ENCODE results near the gene NCK2. TPM values are rescaled to one million over a fixed set of nuclear protein-coding genes. Genes with fewer than 3 reads are reported as not detected.
"Not testable (repeated sequence)": the region's sequence is repeated elsewhere in the genome, so short reads cannot be mapped to it uniquely, and the experiment has no call there.

The NCK2 gene
- total and polyA plus RNA-seq, 2 of the 13 experiments (the other 11 are each of a cell fraction or from before 2014, with no cell fraction given) = 14.8 to 23.5 TPM

DNA sequence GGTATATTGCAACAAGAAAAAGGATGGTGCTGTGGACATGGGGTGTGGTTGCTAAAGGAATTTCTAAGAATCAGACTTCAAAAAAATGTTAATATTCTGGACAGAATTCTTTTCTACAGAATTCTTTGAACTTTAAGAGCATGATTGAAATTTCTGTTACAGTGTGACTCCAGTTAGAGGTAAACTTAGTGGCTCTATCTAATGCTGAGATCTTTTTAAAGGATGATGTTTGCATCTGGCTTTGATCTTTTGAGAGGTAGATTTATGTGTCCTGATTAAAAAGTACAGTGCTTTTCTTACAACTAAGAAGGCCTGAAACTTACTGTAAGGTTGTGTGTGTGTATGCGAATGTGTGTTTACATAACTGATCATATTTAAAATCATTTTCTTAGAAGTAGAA, 25.4 kb downstream of the NCK2 start:
- H2AFZ ChIP-seq (ENCODE audit: low read length) = no peak overlapping the region
- FAIRE-seq (no peak), ATAC-seq (no peak), DNase-seq (ENCODE audit: low spot score) (no peak)
- ChIA-PET CTCF (ENCODE audit: low intra/inter-chr PET ratio, low total read pairs) (no interaction called here), POLR2A (no interaction called here)
- H3K4me1 ChIP-seq (ENCODE audit: insufficient read depth, low read length) = peaks cover 7% of the 10 kb centered on the region
- no peak overlapping the region for H3K9ac ChIP-seq (ENCODE audit: insufficient read depth, low read depth, low read length)
- H3K4me2 ChIP-seq (ENCODE audit: low read depth, low read length) = no peak overlapping the region
- in situ Hi-C loops (cut with HindIII; ENCODE audit: extremely low pct_ligation_motif_present, low pct_unique_long_range_greater_than_20kb) = no loop called here
- TF ChIP-seq RNF2 (conservative IDR thresholded peaks at IDR 0.05; ENCODE audit: low read depth) (no peak), ZNF230 (CRISPR knock-in tag; IDR thresholded peaks at IDR 0.05) (no peak), SNAI1 (CRISPR knock-in tag; IDR thresholded peaks at IDR 0.05; ENCODE audit: borderline replicate concordance) (no peak), RBM39 (IDR thresholded peaks at IDR 0.05; ENCODE audit: low read depth, low read length, poor library complexity, severe bottlenecking) (no peak), NONO (IDR thresholded peaks at IDR 0.05) (no peak), NONO (CRISPR knock-in tag; conservative IDR thresholded peaks at IDR 0.05) (no peak), ZSCAN21 (CRISPR knock-in tag; IDR thresholded peaks at IDR 0.05; ENCODE audit: borderline replicate concordance) (no peak), ZNF577 (CRISPR knock-in tag; IDR thresholded peaks at IDR 0.05; ENCODE audit: borderline replicate concordance, low read depth) (no peak)
- no peaks in the 10 kb centered on the region for H3K36me3 ChIP-seq (replicated peaks in 1 of 2; ENCODE audit: control insufficient read depth in 1 of 2, insufficient read depth in 2 of 2, low read length in 2 of 2)
- no peaks in the 10 kb centered on the region for H3K9me3 ChIP-seq (ENCODE audit: low read length)
- no peak overlapping the region for H3K4me3 ChIP-seq (replicated peaks in 1 of 3; ENCODE audit: insufficient read depth in 1 of 3, low read depth in 2 of 3, low read length in 3 of 3)
- H4K20me1 ChIP-seq (ENCODE audit: insufficient read depth, low read length) = no peaks in the 10 kb centered on the region; the same call in 1 of the 2 replicates
- no peak overlapping the region for H3K27ac ChIP-seq (ENCODE audit: extremely low read length, insufficient read depth, low read length)
- H3K27me3 ChIP-seq (ENCODE audit: control insufficient read depth in 1 of 2, insufficient read depth in 2 of 2, low read length in 2 of 2) = no peaks in the 10 kb centered on the region
- BruUV-seq (replicated peaks) = no TSS peak
- WGBS (ENCODE audit: low lambda C conversion rate) = 100% methylated on average over 1 of the region's 1 CpG
- intact Hi-C loops (cut with micrococcal nuclease; ENCODE audit: unreplicated experiment) = no loop called here
- H3K79me2 ChIP-seq (ENCODE audit: insufficient read depth, low read length) = peaks cover 2% of the 10 kb centered on the region

DNA sequence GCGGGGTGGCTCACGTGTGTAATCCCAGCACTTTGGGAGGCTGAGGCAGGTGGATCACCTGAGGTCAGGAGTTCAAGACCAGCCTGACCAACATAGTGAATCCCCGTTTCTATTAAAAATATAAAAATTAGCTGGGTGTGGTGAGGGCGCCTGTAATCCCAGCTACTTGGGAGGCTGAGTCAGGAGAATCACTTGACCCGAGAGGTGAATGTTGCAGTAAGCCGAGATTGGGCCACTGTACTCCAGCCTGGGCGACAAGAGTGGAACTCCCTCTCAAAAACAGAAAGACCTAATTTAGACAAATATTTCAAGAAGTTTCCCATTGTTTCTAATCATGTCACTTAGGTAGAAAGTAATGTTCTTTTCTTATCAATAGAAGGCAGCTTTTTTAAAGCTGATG, 26.6 kb downstream of the NCK2 start:
- H4K20me1 ChIP-seq (ENCODE audit: insufficient read depth, low read length); H3K79me2 ChIP-seq (ENCODE audit: insufficient read depth, low read length); H2AFZ ChIP-seq (ENCODE audit: low read length); H3K4me3 ChIP-seq (replicated peaks in 1 of 3; ENCODE audit: insufficient read depth in 1 of 3, low read depth in 2 of 3, low read length in 3 of 3); in situ Hi-C loops (cut with HindIII; ENCODE audit: extremely low pct_ligation_motif_present, low pct_unique_long_range_greater_than_20kb); BruUV-seq (replicated peaks); H3K4me2 ChIP-seq (ENCODE audit: low read depth, low read length); H3K27ac ChIP-seq (ENCODE audit: extremely low read length, insufficient read depth, low read length); CTCF ChIA-PET (ENCODE audit: low intra/inter-chr PET ratio, low total read pairs); H3K4me1 ChIP-seq (ENCODE audit: insufficient read depth, low read length); FAIRE-seq; intact Hi-C loops (cut with micrococcal nuclease; ENCODE audit: unreplicated experiment); H3K9me3 ChIP-seq (ENCODE audit: low read length); H3K9ac ChIP-seq (ENCODE audit: insufficient read depth, low read depth, low read length); DNase-seq (ENCODE audit: low spot score); H3K36me3 ChIP-seq (replicated peaks in 1 of 2; ENCODE audit: control insufficient read depth in 1 of 2, insufficient read depth in 2 of 2, low read length in 2 of 2); POLR2A ChIA-PET; ATAC-seq; H3K27me3 ChIP-seq (ENCODE audit: control insufficient read depth in 1 of 2, insufficient read depth in 2 of 2, low read length in 2 of 2): not testable (repeated sequence)
- 91% methylated on average over 7 of the region's 7 CpGs for WGBS (ENCODE audit: low lambda C conversion rate)

Measured in HepG2 (cell line).